ENCODE measurements around the gene NCAM1. TPM values are rescaled to one million over a fixed set of nuclear protein-coding genes. Genes with fewer than 3 reads are reported as not detected.

The NCAM1 gene
- total RNA-seq, 1 experiment from 2014 or later, result not detected

GRCh38 chr11:113311536-113311935 is 350.3 kb downstream of the NCAM1 start:
- Histone ChIP-seq H3K27me3 (ENCODE audit: low read length) (no peaks in the 10 kb centered on the region), H3K79me2 (ENCODE audit: low read length) (peaks cover 11% of the 10 kb centered on the region), H3K9ac (ENCODE audit: low read length) (no peak overlapping the region), H3K9me2 (replicated peaks; ENCODE audit: low read length) (no peaks in the 10 kb centered on the region), H3K4me1 (ENCODE audit: insufficient read depth, low read length) (peaks cover 19% of the 10 kb centered on the region), H3K27ac (ENCODE audit: low read length) (no peak overlapping the region), H3K9me3 (ENCODE audit: low read length) (no peaks in the 10 kb centered on the region), H3K4me2 (ENCODE audit: low read length) (no peak overlapping the region), H3F3A (ENCODE audit: low read length, unreplicated experiment) (no peaks in the 10 kb centered on the region), H3K36me3 (ENCODE audit: low read depth, low read length) (no peaks in the 10 kb centered on the region), H4K20me1 (ENCODE audit: low read length) (no peaks in the 10 kb centered on the region), H3K4me3 (ENCODE audit: low read length) (no peak overlapping the region), H2AFZ (ENCODE audit: low read length) (no peak overlapping the region)
- no peak for ATAC-seq
- BruUV-seq (replicated peaks), result no TSS peak
- intact Hi-C loops (cut with micrococcal nuclease), result no loop called here
- ChIA-PET CTCF (no interaction called here), POLR2A (ENCODE audit: unreplicated experiment) (no interaction called here)
- TF ChIP-seq EZH2phosphoT487 (IDR thresholded peaks at IDR 0.05; ENCODE audit: borderline replicate concordance, low read length), result no peak
- TF ChIP-seq CTCF (conservative IDR thresholded peaks at IDR 0.05; ENCODE audit: low read depth, low read length), result no peak
- no peak for TF ChIP-seq EZH2 (IDR thresholded peaks at IDR 0.05; ENCODE audit: low read length, unreplicated experiment)
- DNase-seq, result no peak

GRCh38 chr11:113313601-113314000 is 352.4 kb downstream of the NCAM1 start:
- intact Hi-C loops (cut with micrococcal nuclease), result no loop called here
- BruUV-seq (replicated peaks), result no TSS peak
- ChIA-PET POLR2A (ENCODE audit: unreplicated experiment) (interaction anchor here (0.6 to 0.7 kb wide), 2 partner anchors 36 to 585 kb away, joined by 5 read pairs; no protein-coding TSS in a partner anchor), CTCF (interaction anchor here (0.8 kb wide), 1 partner anchor 417 kb away, joined by 4 read pairs; no protein-coding TSS in a partner anchor)
- no peaks in the 10 kb centered on the region for H3K9me3 ChIP-seq (ENCODE audit: low read length)
- H3K4me3 ChIP-seq (ENCODE audit: low read length), result no peak overlapping the region
- no peaks in the 10 kb centered on the region for H3F3A ChIP-seq (ENCODE audit: low read length, unreplicated experiment)
- peak overlapping the region; percentile 97 for H3K4me2 ChIP-seq (ENCODE audit: low read length)
- TF ChIP-seq EZH2 (IDR thresholded peaks at IDR 0.05; ENCODE audit: low read length, unreplicated experiment) (no peak), EZH2phosphoT487 (IDR thresholded peaks at IDR 0.05; ENCODE audit: borderline replicate concordance, low read length) (no peak), CTCF (conservative IDR thresholded peaks at IDR 0.05; ENCODE audit: low read depth, low read length) (no peak)
- H4K20me1 ChIP-seq (ENCODE audit: low read length), result no peaks in the 10 kb centered on the region
- DNase-seq, result peak; percentile 41
- H3K36me3 ChIP-seq (ENCODE audit: low read depth, low read length), result no peaks in the 10 kb centered on the region
- peaks cover 11% of the 10 kb centered on the region for H3K79me2 ChIP-seq (ENCODE audit: low read length)
- H2AFZ ChIP-seq (ENCODE audit: low read length), result peak overlapping the region; percentile 63
- no peak overlapping the region for H3K27ac ChIP-seq (ENCODE audit: low read length)
- H3K9ac ChIP-seq (ENCODE audit: low read length), result no peak overlapping the region
- no peak for ATAC-seq
- no peaks in the 10 kb centered on the region for H3K27me3 ChIP-seq (ENCODE audit: low read length)
- peaks cover 19% of the 10 kb centered on the region for H3K4me1 ChIP-seq (ENCODE audit: insufficient read depth, low read length)
- H3K9me2 ChIP-seq (replicated peaks; ENCODE audit: low read length), result no peaks in the 10 kb centered on the region

GRCh38 chr11:113314065-113314388 is 352.8 kb downstream of the NCAM1 start:
- H2AFZ ChIP-seq (ENCODE audit: low read length), result peak overlapping the region; percentile 63

More at GRCh38 chr11:113314065-113314388, 352.8 kb downstream of the NCAM1 start:
- peak overlapping the region; percentile 97 for H3K4me2 ChIP-seq (ENCODE audit: low read length)
- POLR2A ChIA-PET (ENCODE audit: unreplicated experiment), result interaction anchor here (0.6 to 0.7 kb wide), 2 partner anchors 36 to 585 kb away, joined by 5 read pairs; no protein-coding TSS in a partner anchor
- CTCF ChIA-PET, result interaction anchor here (0.8 kb wide), 1 partner anchor 416 kb away, joined by 4 read pairs; no protein-coding TSS in a partner anchor
- no peak overlapping the region for H3K9ac ChIP-seq (ENCODE audit: low read length)
- H3K9me3 ChIP-seq (ENCODE audit: low read length), result no peaks in the 10 kb centered on the region
- H3K9me2 ChIP-seq (replicated peaks; ENCODE audit: low read length), result no peaks in the 10 kb centered on the region
- H3K79me2 ChIP-seq (ENCODE audit: low read length), result peaks cover 11% of the 10 kb centered on the region
- TF ChIP-seq CTCF (conservative IDR thresholded peaks at IDR 0.05; ENCODE audit: low read depth, low read length) (no peak), EZH2 (IDR thresholded peaks at IDR 0.05; ENCODE audit: low read length, unreplicated experiment) (no peak), EZH2phosphoT487 (IDR thresholded peaks at IDR 0.05; ENCODE audit: borderline replicate concordance, low read length) (no peak)
- peaks cover 19% of the 10 kb centered on the region for H3K4me1 ChIP-seq (ENCODE audit: insufficient read depth, low read length)
- intact Hi-C loops (cut with micrococcal nuclease), result no loop called here
- H3K27me3 ChIP-seq (ENCODE audit: low read length), result no peaks in the 10 kb centered on the region
- peak overlapping the region; percentile 89 for H3K4me3 ChIP-seq (ENCODE audit: low read length)
- no peak for DNase-seq
- H3K27ac ChIP-seq (ENCODE audit: low read length), result no peak overlapping the region
- no peaks in the 10 kb centered on the region for H4K20me1 ChIP-seq (ENCODE audit: low read length)
- no peaks in the 10 kb centered on the region for H3K36me3 ChIP-seq (ENCODE audit: low read depth, low read length)
- no peaks in the 10 kb centered on the region for H3F3A ChIP-seq (ENCODE audit: low read length, unreplicated experiment)
- no peak for ATAC-seq
- no TSS peak for BruUV-seq (replicated peaks)

All from PC-3 (cell line).